Stimulated activated CD8-positive, alpha-beta memory T cell treated with anti-CD3 and anti-CD28 coated beads, Interleukin-15, amount 100 ng/mL, for 4 hours (primary cell): ENCODE results near the gene CYP2F1.
A peak's percentile ranks its signal among the peaks of the same experiment; 100 is the strongest.
"Not testable (repeated sequence)": the region's sequence is repeated elsewhere in the genome, so short reads cannot be mapped to it uniquely, and the experiment has no call there.

ENCODE experiments used
- DNase-seq, 2 donors: peaks; one replicate each; pipeline ENCODE4 v3.0.0-alpha.2; 2020; ENCODE audit warnings: low read depth in 2 of 2

CYP2F1 gene

GRCh38 chr19:41114132-41114531 lies at the start of gene CYP2F1:
CYP2F1 (plus strand) TSS chr19:41114432; CDS start chr19:41116189, 1,757 bp downstream.
- DNase-seq, result no peak

GRCh38 chr19:41064974-41065569 lies 49.2 kb upstream of the CYP2F1 start:
- no peak for DNase-seq

GRCh38 chr19:41076286-41076685 lies 37.9 kb upstream of the CYP2F1 start:
- DNase-seq, result no peak

GRCh38 chr19:41083516-41083915 lies 30.7 kb upstream of the CYP2F1 start:
- no peak for DNase-seq

GRCh38 chr19:41085748-41086415 lies 28.4 kb upstream of the CYP2F1 start:
- no peak for DNase-seq

- no peak for DNase-seq
These were observed 26.1 kb upstream of the CYP2F1 start, which contains the start of gene CYP2A13 for GRCh38 chr19:41088151-41088550. CYP2A13 (plus strand) TSS chr19:41088451; CDS start chr19:41088472, 21 bp downstream.

GRCh38 chr19:41089959-41090358 lies 24.3 kb upstream of the CYP2F1 start:
- no peak for DNase-seq

- DNase-seq, result no peak
These were observed 18.5 kb upstream of the CYP2F1 start for GRCh38 chr19:41095703-41096102.

- no peak for DNase-seq
These were observed 17.9 kb upstream of the CYP2F1 start for GRCh38 chr19:41096353-41096752.

- DNase-seq, result no peak
These were observed 16.9 kb upstream of the CYP2F1 start for GRCh38 chr19:41097302-41097701.

- no peak for DNase-seq
These were observed 15.5 kb upstream of the CYP2F1 start for GRCh38 chr19:41098762-41099161.

GRCh38 chr19:41102210-41102609 lies 12.0 kb upstream of the CYP2F1 start:
- not testable (repeated sequence) for DNase-seq

- no peak for DNase-seq
These were observed 8.1 kb upstream of the CYP2F1 start for GRCh38 chr19:41106177-41106576.

- DNase-seq, result no peak
These were observed 2.9 kb upstream of the CYP2F1 start for GRCh38 chr19:41111296-41111695.

- no peak for DNase-seq
These were observed 2.4 kb upstream of the CYP2F1 start for GRCh38 chr19:41111750-41112295.

- no peak for DNase-seq
These were observed 1.4 kb upstream of the CYP2F1 start for GRCh38 chr19:41112728-41113290.

GRCh38 chr19:41116261-41116660 lies 2.0 kb downstream of the CYP2F1 start:
- no peak for DNase-seq

- DNase-seq, result peak; percentile 32 to 37
These were observed 7.0 kb downstream of the CYP2F1 start for GRCh38 chr19:41120929-41121911.

- DNase-seq, result not testable (repeated sequence)
These were observed 8.6 kb downstream of the CYP2F1 start for GRCh38 chr19:41122846-41123245.

GRCh38 chr19:41123716-41124294 lies 9.6 kb downstream of the CYP2F1 start:
- no peak for DNase-seq

GRCh38 chr19:41126765-41127203 lies 12.6 kb downstream of the CYP2F1 start:
- not testable (repeated sequence) for DNase-seq
